Fibroblast of pulmonary artery (primary cell): ENCODE data around the gene GAK.
A peak's percentile ranks its signal among the peaks of the same experiment; 100 is the strongest.

Source experiments
- DNase-seq: peaks from one replicate; pipeline ENCODE4 v3.0.0-alpha.2; 2010; ENCODE audit warnings: low read depth
- H3K4me3 ChIP-seq: replicated peaks from 2 replicates; pipeline ENCODE4 v1.5.1; 2011; ENCODE audit warnings: low read depth, mild to moderate bottlenecking, control low read depth, low read length, moderate library complexity
- CTCF ChIP-seq: IDR thresholded peaks from 2 replicates; pipeline ENCODE4 v1.5.1; 2011; ENCODE audit warnings: mild to moderate bottlenecking, control low read depth, low read length, inconsistent platforms; ENCODE audit errors: missing control alignments

GAK gene

GRCh38 chr4:832108-832507, 100.0 kb downstream of the GAK start:
- no peak overlapping the region for H3K4me3 ChIP-seq
- TF ChIP-seq CTCF: no peak
- no peak for DNase-seq

- TF ChIP-seq CTCF: no peak
- no peak for DNase-seq
- H3K4me3 ChIP-seq: no peak overlapping the region
Observed at GRCh38 chr4:831483-831805, 100.7 kb downstream of the GAK start.

DNA sequence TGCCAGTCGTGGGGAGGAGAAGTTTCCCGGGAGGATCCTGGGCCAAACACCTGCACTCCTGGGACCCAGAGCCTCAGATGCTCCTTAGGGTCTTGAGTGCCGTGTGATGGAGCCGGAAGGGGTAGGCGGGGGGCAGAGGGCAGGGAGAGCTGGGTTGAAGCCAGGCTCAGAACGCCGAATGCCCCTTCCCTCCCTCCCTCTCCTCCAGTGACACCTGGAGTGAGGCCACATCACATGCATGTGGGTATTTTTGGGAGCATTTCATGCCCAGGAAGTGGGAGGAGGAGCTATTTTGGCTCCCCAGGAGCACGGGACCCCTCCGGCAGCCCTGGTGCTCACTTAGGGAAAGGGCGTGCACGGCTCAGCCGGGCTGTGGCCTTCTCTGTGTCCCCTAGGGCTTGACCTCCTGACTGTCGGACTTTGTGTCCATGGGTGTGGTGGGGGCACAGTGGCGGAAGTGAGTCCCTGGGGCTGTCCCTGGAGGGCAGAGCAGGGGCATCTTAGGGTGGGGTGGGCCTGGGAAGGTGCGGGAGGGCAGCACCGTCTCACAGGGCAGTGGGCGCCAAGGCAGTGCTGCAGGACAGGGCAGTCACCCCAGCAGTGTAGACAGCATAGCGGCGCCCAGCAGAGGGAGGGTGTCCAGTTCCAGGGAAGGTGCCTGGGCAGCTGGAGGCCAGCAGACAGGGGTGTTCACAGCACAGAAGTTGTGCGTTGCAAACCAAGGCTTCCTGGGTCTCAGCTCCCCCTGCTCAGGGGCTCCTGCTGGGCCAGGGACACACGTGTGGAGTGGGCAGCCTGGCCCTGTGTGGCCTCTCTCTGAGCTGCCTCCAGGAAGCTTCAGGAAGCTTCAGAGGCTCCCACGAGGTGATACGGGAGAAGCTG, 101.3 kb downstream of the GAK start:
- H3K4me3 ChIP-seq: no peak overlapping the region
- TF ChIP-seq CTCF: no peak
- DNase-seq: no peak

GRCh38 chr4:829761-830600, 102.1 kb downstream of the GAK start:
- no peak overlapping the region for H3K4me3 ChIP-seq
- DNase-seq: no peak
- no peak for TF ChIP-seq CTCF

GRCh38 chr4:829291-829690, 102.8 kb downstream of the GAK start:
- H3K4me3 ChIP-seq: no peak overlapping the region
- no peak for DNase-seq
- no peak for TF ChIP-seq CTCF

DNA sequence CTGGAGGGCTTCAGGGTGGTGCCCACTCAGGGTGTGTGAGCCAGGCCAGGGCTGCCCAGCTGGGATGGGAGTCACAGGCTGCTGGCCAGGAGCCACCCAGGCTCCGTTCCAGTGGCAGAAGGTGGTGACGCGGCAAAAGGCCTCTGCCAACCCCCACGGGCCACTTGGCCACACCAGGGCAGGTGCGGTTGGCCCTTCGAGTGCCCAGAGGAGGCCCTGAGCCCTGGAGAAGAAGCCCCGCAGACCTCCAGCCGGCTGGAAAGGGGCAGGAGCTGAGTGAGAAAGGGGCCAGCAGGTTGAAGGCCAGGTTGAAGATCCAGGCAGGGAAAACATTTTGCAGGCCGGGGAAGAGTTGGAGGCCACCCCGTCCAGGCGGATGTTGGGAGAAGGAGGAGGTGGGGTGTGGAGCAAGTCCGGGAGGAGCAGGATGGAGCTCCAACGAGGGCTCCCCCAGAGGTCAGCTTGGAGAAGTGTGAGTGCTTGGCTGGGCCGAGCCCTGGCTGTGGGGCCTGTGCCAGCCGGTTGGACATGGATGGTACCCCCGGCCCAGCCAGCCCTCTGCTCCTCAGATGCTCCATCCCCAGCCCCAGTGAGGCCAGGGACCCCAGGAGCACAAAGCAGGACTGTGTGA, 103.4 kb downstream of the GAK start:
- H3K4me3 ChIP-seq: no peak overlapping the region
- peak; percentile 10 for TF ChIP-seq CTCF
- DNase-seq: peak; percentile 10
